Naive thymus-derived CD8-positive, alpha-beta T cell (primary cell): ENCODE data around the gene PIK3R2. TPM values are rescaled to one million over a fixed set of nuclear protein-coding genes. Genes with fewer than 3 reads are reported as not detected.
A peak's percentile ranks its signal among the peaks of the same experiment; 100 is the strongest.

Source experiments
- ATAC-seq, 2 donors: fragments of 150-1000 bp; cut with Tn5 transposase in 1 of 2; sonication (Bioruptor Pico), chemical (Tn5 transposase) in 1 of 2; 1 replicate in 1 of 2; 2 replicates in 1 of 2; pipeline ENCODE4 v1.10.0; 2021; ENCODE audit warnings: mild to moderate bottlenecking in 2 of 2, moderate library complexity in 2 of 2
- POLR2A ChIA-PET: fragments of 350-600 bp; sonication (Branson Sonifier 250); formaldehyde crosslinking; loops from one replicate; lab custom pipeline; 2021; ENCODE audit warnings: antibody characterized with exemption; lab: Charles Lee
- DNase-seq, 10 donors: peaks; one replicate each; pipeline versions ENCODE4 v3.0.0 to v3.0.0-alpha.2; 2020 to 2022
- H3K27ac Mint-ChIP-seq, 10 donors: one replicate each; pipeline ENCODE4 v1.8.0; 2020 to 2022; ENCODE audit warnings: mild to moderate bottlenecking in 10 of 10, mixed read lengths in 10 of 10, moderate library complexity in 4 of 10, inconsistent platforms in 1 of 10
- H3K27me3 Mint-ChIP-seq, 5 donors: one replicate each; pipeline ENCODE4 v1.8.0; 2021 to 2022; ENCODE audit warnings: mixed read lengths in 5 of 5
- H3K36me3 Mint-ChIP-seq, 3 donors: one replicate each; pipeline ENCODE4 v1.8.0; 2020 to 2022; ENCODE audit warnings: mixed read lengths in 3 of 3, mild to moderate bottlenecking in 2 of 3, inconsistent platforms in 1 of 3
- H3K4me1 Mint-ChIP-seq, 4 donors: one replicate each; pipeline ENCODE4 v1.8.0; 2021 to 2022; ENCODE audit warnings: mixed read lengths in 4 of 4
- H3K4me3 Mint-ChIP-seq, 10 donors: one replicate each; pipeline ENCODE4 v1.8.0; 2020 to 2022; ENCODE audit warnings: mild to moderate bottlenecking in 10 of 10, mixed read lengths in 10 of 10, moderate library complexity in 6 of 10, inconsistent platforms in 1 of 10
- H3K9me3 Mint-ChIP-seq, 9 donors: one replicate each; pipeline ENCODE4 v1.8.0; 2020 to 2022; ENCODE audit warnings: mixed read lengths in 9 of 9, mild to moderate bottlenecking in 3 of 9, inconsistent platforms in 1 of 9, moderate library complexity in 1 of 9
- polyA plus RNA-seq, 3 donors: library from polyadenylated mRNA; unstranded; fragments of 300-500 nt; fragmentation: Illumina TruSeq; gene quantifications; one replicate each; pipeline ENCODE4 v1.2.3, GENCODE V29; 2021
- total RNA-seq, 8 experiments: library from RNA in 2 of 8; stranded (reverse) in 2 of 8; gene quantifications; one replicate each; pipeline ENCODE4 v1.2.3 and lab custom pipeline; 2021 to 2026

The PIK3R2 gene
- total and polyA plus RNA-seq, 5 experiments from 2014 or later, result 1.5 to 21.5 (median 11.7) TPM

DNA sequence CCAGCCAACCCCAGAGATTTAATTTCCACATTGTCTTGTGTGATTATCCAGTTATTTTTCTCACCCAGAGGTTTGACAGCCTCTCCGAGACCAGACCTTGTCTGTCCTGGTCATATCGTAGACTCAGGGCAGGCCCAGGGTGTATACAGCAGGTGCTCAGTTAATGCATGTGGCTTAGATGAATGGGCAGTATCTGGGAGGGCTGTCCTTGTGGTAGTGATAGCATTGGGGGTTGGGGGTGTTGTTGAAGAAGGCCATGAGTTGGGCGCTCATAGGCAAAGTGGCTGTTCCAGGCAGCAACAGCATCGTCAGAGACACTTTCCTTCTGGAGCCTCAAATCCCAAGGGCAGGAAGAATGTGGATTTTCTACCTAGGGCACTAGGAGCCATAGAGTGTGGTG, 38.5 kb upstream of the PIK3R2 start:
- Mint-ChIP-seq H3K4me3 (peak overlapping the region in 1 of 10 donors; percentile 22), H3K27ac (no peak overlapping the region)

GRCh38 chr19:18117364-18117691, 35.6 kb upstream of the PIK3R2 start:
- POLR2A ChIA-PET, result interaction anchor here (0.8 to 4.1 kb wide), 6 partner anchors 9 to 163 kb away, joined by 3 to 54 read pairs (median 20); partner anchors contain the start of genes ARRDC2, IL12RB1, JUND and PIK3R2
- ATAC-seq, result no peak
- Mint-ChIP-seq H3K4me3 (peak overlapping the region; percentile 70 to 88 (median 79)), H3K36me3 (peaks cover 0 to 15% (median 0%) of the 10 kb centered on the region in 3 donors), H3K9me3 (no peaks in the 10 kb centered on the region), H3K27ac (peak overlapping the region; percentile 83 to 95 (median 93)), H3K27me3 (no peaks in the 10 kb centered on the region), H3K4me1 (peaks cover 21 to 50% (median 44%) of the 10 kb centered on the region in 4 donors)
- no peak for DNase-seq

More for the DNA sequence above, 38.5 kb upstream of the PIK3R2 start:
- Mint-ChIP-seq H3K36me3 (peaks cover 0 to 5% (median 0%) of the 10 kb centered on the region in 3 donors), H3K9me3 (no peaks in the 10 kb centered on the region), H3K27me3 (no peaks in the 10 kb centered on the region), H3K4me1 (peaks cover 15 to 46% (median 41%) of the 10 kb centered on the region in 4 donors)
- ATAC-seq (no peak), DNase-seq (no peak)
- POLR2A ChIA-PET, result interaction anchor here (0.6 to 8.3 kb wide), 2 partner anchors 24 to 106 kb away, joined by 3 to 135 read pairs; partner anchors contain the start of gene IL12RB1

DNA sequence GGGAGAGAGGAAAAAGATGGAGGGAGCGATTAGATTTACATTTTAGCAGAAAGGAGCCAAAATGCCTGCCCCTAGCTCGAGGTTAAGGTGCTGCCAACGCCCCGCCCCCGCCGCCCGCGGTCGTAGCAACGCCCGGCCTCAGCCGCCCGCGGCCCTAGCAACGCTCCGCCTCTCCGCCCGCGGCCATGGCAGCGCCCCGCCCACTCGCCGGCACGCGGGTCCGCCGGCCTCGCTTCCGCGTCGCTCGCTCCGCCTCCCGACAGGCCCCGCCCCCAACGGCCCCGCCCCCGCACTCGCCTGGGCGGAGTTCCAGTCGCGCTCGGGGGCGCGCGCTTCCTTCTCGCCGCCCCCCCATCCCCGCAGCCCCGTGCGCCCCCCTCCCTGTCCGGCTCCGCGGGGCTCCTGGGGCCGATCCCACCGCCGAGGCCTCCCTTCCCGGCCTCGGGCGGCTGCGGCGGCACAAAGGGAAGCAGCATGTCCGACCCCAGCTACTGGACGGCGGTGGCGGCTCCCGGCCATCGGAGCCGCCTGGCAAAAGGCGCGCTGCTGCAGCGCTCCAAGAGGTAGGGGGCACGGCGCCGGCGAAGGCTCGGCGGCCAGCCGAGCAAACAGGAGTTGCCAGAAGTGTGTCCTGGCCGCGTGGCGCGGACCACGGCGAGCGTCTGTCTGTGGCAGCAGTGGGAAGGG, 35.1 kb upstream of the PIK3R2 start:
- peak; percentile 69 to 73 for ATAC-seq
- H3K27me3 Mint-ChIP-seq, result no peaks in the 10 kb centered on the region

DNA sequence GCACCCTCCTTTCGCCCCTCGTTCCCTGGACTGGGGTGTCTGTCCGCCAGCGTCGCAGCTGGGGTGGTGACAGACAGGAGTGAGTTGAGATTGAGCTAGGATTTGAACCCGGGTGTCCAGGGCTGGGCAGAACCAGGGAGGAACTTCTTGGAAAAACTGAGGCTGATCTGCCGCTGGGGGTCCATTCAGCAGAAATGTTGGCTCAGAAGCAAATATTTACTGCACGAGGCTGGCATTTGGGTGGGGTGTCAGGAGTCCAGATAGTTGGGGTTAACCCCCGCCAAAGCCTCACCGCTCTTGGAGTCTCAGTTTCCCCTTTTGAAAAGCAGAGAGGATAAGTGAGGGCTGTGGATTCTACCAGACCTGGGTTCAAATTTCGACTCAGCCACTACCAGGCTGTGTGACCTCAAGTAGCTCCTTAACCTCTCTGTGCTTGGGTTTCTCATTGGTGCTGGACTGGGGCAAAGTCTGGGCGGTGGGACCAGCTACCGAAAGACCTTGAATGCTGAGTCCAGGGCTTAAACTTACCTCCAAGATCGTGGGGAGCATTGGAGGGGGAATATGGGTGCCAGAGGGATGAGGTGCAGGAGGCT, 34.4 kb upstream of the PIK3R2 start:
- ATAC-seq (no peak), DNase-seq (no peak)
- POLR2A ChIA-PET, result interaction anchor here (0.6 to 4.1 kb wide), 13 partner anchors 10 to 259 kb away, joined by 3 to 54 read pairs (median 5); partner anchors contain the start of genes ARRDC2, IL12RB1, JUND and PIK3R2
- Mint-ChIP-seq H3K4me1 (peaks cover 17 to 48% (median 38%) of the 10 kb centered on the region in 4 donors), H3K36me3 (peaks cover 0 to 24% (median 5%) of the 10 kb centered on the region in 3 donors), H3K9me3 (no peaks in the 10 kb centered on the region), H3K27ac (peak overlapping the region; percentile 96 to 100 (median 98)), H3K27me3 (no peaks in the 10 kb centered on the region), H3K4me3 (peak overlapping the region; percentile 79 to 95 (median 90))

More for the DNA sequence above, 35.1 kb upstream of the PIK3R2 start:
- no peaks in the 10 kb centered on the region for H3K9me3 Mint-ChIP-seq
- peak; percentile 92 to 98 (median 96) for DNase-seq
- POLR2A ChIA-PET, result interaction anchor here (0.6 to 4.1 kb wide), 10 partner anchors 9 to 258 kb away, joined by 3 to 54 read pairs (median 9); partner anchors contain the start of genes ARRDC2, IL12RB1, JUND and PIK3R2
- H3K27ac Mint-ChIP-seq, result peak overlapping the region; percentile 95 to 100 (median 98)
- peak overlapping the region; percentile 79 to 95 (median 90) for H3K4me3 Mint-ChIP-seq
- H3K36me3 Mint-ChIP-seq, result peaks cover 0 to 19% (median 4%) of the 10 kb centered on the region in 3 donors
- peaks cover 18 to 48% (median 40%) of the 10 kb centered on the region in 4 donors for H3K4me1 Mint-ChIP-seq

GRCh38 chr19:18119013-18119716, 33.8 kb upstream of the PIK3R2 start:
- H3K27me3 Mint-ChIP-seq, result no peaks in the 10 kb centered on the region
- peaks cover 0 to 29% (median 6%) of the 10 kb centered on the region in 3 donors for H3K36me3 Mint-ChIP-seq
- H3K27ac Mint-ChIP-seq, result peak overlapping the region; percentile 96 to 100 (median 98)
- peak overlapping the region; percentile 79 to 95 (median 90) for H3K4me3 Mint-ChIP-seq
- DNase-seq (peak; percentile 30 to 79 (median 62)), ATAC-seq (peak; percentile 57 to 67)
- peaks cover 16 to 48% (median 38%) of the 10 kb centered on the region in 4 donors for H3K4me1 Mint-ChIP-seq
- POLR2A ChIA-PET, result interaction anchor here (0.5 to 4.1 kb wide), 17 partner anchors 9 to 259 kb away, joined by 3 to 54 read pairs (median 4); partner anchors contain the start of genes ARRDC2, IL12RB1, JUND and MAST3
- H3K9me3 Mint-ChIP-seq, result no peaks in the 10 kb centered on the region

- H3K9me3 Mint-ChIP-seq, result no peaks in the 10 kb centered on the region
- peaks cover 0 to 34% (median 6%) of the 10 kb centered on the region in 3 donors for H3K36me3 Mint-ChIP-seq
- ATAC-seq (peak; percentile 56 to 69), DNase-seq (peak; percentile 30 to 84 (median 68))
- POLR2A ChIA-PET, result interaction anchor here (0.5 to 4.1 kb wide), 14 partner anchors 9 to 161 kb away, joined by 3 to 54 read pairs (median 4); partner anchors contain the start of genes ARRDC2, IL12RB1, JUND and MAST3
- peak overlapping the region; percentile 79 to 95 (median 90) for H3K4me3 Mint-ChIP-seq
- H3K4me1 Mint-ChIP-seq, result peaks cover 16 to 48% (median 36%) of the 10 kb centered on the region in 4 donors
- peak overlapping the region; percentile 96 to 100 (median 98) for H3K27ac Mint-ChIP-seq
- H3K27me3 Mint-ChIP-seq, result no peaks in the 10 kb centered on the region
Measured at GRCh38 chr19:18119717-18120105, 33.3 kb upstream of the PIK3R2 start.

GRCh38 chr19:18120127-18120526, 32.8 kb upstream of the PIK3R2 start:
- DNase-seq (no peak), ATAC-seq (no peak)
- peak overlapping the region; percentile 96 to 100 (median 98) for H3K27ac Mint-ChIP-seq
- no peaks in the 10 kb centered on the region for H3K27me3 Mint-ChIP-seq
- peaks cover 0 to 37% (median 6%) of the 10 kb centered on the region in 3 donors for H3K36me3 Mint-ChIP-seq
- POLR2A ChIA-PET, result interaction anchor here (0.5 to 4.1 kb wide), 12 partner anchors 9 to 160 kb away, joined by 3 to 54 read pairs (median 4); partner anchors contain the start of genes ARRDC2, IL12RB1, JUND and MAST3
- peak overlapping the region; percentile 79 to 95 (median 90) for H3K4me3 Mint-ChIP-seq
- H3K4me1 Mint-ChIP-seq, result peaks cover 14 to 46% (median 34%) of the 10 kb centered on the region in 4 donors
- H3K9me3 Mint-ChIP-seq, result no peaks in the 10 kb centered on the region

- H3K27ac Mint-ChIP-seq, result peak overlapping the region; percentile 96 to 100 (median 98)
- peak overlapping the region in 2 of 10 donors; percentile 10 to 15 for H3K4me3 Mint-ChIP-seq
- H3K27me3 Mint-ChIP-seq, result no peaks in the 10 kb centered on the region
- DNase-seq (no peak), ATAC-seq (no peak)
- H3K4me1 Mint-ChIP-seq, result peaks cover 14 to 43% (median 30%) of the 10 kb centered on the region in 4 donors
- POLR2A ChIA-PET, result interaction anchor here (0.5 kb wide), 1 partner anchor 995 kb away, joined by 3 read pairs; no protein-coding TSS in a partner anchor
- no peaks in the 10 kb centered on the region for H3K9me3 Mint-ChIP-seq
- H3K36me3 Mint-ChIP-seq, result peaks cover 0 to 44% (median 6%) of the 10 kb centered on the region in 3 donors
Measured at GRCh38 chr19:18121166-18121565, 31.8 kb upstream of the PIK3R2 start.

DNA sequence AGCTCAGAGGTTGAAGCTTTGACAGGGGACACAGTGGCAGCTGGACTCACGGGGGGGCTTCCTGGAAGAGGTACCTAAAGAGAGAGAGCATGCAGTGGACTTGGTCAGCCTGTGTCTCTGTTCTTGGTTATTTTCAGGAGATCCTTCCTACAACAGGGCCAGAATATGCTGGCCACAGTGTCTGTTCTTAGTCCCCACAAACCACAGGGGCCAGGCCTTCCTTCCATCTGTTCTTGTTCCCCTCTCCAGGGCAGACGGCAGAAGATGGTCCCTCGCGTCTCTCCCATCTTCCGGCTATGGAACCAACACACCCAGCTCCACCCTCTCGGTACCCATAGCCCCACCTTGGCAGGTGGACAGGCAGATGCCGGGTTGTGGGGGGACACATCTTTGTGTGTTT, 30.5 kb upstream of the PIK3R2 start:
- H3K9me3 Mint-ChIP-seq, result no peaks in the 10 kb centered on the region
- no peaks in the 10 kb centered on the region for H3K27me3 Mint-ChIP-seq
- H3K27ac Mint-ChIP-seq, result peak overlapping the region in 9 of 10 donors; percentile 34 to 92 (median 68)
- no peak for ATAC-seq
- POLR2A ChIA-PET, result interaction anchor here (1.5 to 3.0 kb wide), 2 partner anchors 29 to 34 kb away, joined by 4 to 13 read pairs; partner anchors contain the start of gene PIK3R2
- peaks cover 0 to 48% (median 6%) of the 10 kb centered on the region in 3 donors for H3K36me3 Mint-ChIP-seq
- DNase-seq, result no peak
- peaks cover 11 to 37% (median 24%) of the 10 kb centered on the region in 4 donors for H3K4me1 Mint-ChIP-seq
- H3K4me3 Mint-ChIP-seq, result peak overlapping the region in 1 of 10 donors; percentile 51

DNA sequence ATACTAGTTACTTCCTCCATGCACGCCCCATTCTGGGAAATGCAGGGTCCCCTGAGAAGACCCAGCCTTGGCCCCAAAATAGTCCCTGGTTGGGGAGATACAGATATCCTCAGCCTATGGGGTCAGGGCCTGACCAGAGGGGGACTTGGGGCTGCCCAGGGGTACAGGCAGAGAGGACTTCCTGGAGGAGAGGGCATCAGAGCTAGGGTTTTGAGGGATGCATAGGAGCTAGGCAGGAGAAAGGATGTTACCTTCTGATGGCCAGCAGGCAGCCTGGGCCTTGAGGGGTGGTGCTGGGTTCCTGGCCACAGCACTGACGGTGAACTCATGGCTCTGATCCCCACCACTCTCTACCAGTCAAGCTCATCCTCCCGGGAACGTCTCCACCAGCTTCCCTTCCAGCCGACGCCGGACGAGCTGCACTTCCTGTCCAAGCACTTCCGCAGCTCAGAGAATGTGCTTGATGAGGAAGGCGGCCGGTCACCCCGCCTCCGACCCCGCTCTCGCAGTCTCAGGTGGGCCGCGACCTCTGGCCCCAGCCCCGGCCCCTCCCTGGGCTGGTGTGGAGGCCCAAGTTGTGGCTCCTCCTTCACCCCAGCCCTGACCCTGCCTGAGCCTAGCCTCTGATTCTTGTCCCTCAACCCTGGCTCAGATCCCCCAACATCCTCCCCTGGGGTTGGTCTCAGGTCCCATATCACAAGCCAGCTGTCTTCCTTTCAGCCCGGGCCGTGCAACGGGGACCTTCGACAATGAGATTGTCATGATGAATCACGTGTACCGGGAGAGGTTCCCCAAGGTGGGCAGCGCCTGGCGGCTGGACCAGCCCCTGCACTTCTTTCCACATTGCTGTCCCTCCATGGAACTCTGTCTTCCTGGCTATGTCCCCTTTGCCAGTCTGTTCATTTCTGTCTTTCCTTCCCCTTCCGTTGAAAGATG, 29.8 kb upstream of the PIK3R2 start:
- DNase-seq (no peak), ATAC-seq (no peak)
- no peaks in the 10 kb centered on the region for H3K27me3 Mint-ChIP-seq
- no peak overlapping the region for H3K4me3 Mint-ChIP-seq
- no peaks in the 10 kb centered on the region for H3K9me3 Mint-ChIP-seq
- peak overlapping the region; percentile 40 to 89 (median 68) for H3K27ac Mint-ChIP-seq
- peaks cover 0 to 51% (median 6%) of the 10 kb centered on the region in 3 donors for H3K36me3 Mint-ChIP-seq
- POLR2A ChIA-PET, result interaction anchor here (1.5 to 3.0 kb wide), 2 partner anchors 29 to 35 kb away, joined by 4 to 13 read pairs; partner anchors contain the start of gene PIK3R2
- peaks cover 11 to 36% (median 21%) of the 10 kb centered on the region in 4 donors for H3K4me1 Mint-ChIP-seq
